GM23338 (cell line): ENCODE results near the gene ROBO1. TPM values are rescaled to one million over a fixed set of nuclear protein-coding genes. Genes with fewer than 3 reads are reported as not detected.

ENCODE experiments used
- ATAC-seq: fragments of 200-7000 bp; cut with Tn5 transposase; 3 replicates; pipeline ENCODE4 v1.9.1; 2020
- DNase-seq: peaks from one replicate; pipeline ENCODE4 v3.0.0-alpha.2; 2015; ENCODE audit warnings: low spot score
- H2AFZ ChIP-seq: fragments of 200-600 bp; sonication (generic); 2 replicates; pipeline ENCODE4 v1.8.0; 2016; ENCODE audit warnings: antibody characterized with exemption, mild to moderate bottlenecking, moderate library complexity
- H3F3A ChIP-seq: fragments of 200-600 bp; sonication (generic); replicated peaks from 2 replicates; pipeline ENCODE4 v1.8.0; 2017; ENCODE audit warnings: antibody characterized with exemption, mixed run types, low read depth
- H3K27ac ChIP-seq: fragments of 200-600 bp; sonication (generic); 2 replicates; pipeline ENCODE4 v1.6.1; 2016; ENCODE audit warnings: low read depth
- H3K27me3 ChIP-seq: fragments of 200-600 bp; sonication (generic); 2 replicates; pipeline ENCODE4 v1.8.0; 2016; ENCODE audit warnings: mild to moderate bottlenecking, mixed run types, moderate library complexity; ENCODE audit not compliant: insufficient read depth
- H3K36me3 ChIP-seq: fragments of 200-600 bp; sonication (generic); 2 replicates; pipeline ENCODE4 v1.8.0; 2016; ENCODE audit warnings: mild to moderate bottlenecking; ENCODE audit not compliant: insufficient read depth
- H3K4me1 ChIP-seq: fragments of 200-600 bp; sonication (generic); 2 replicates; pipeline ENCODE4 v1.8.0; 2016; ENCODE audit warnings: mild to moderate bottlenecking, moderate library complexity; ENCODE audit not compliant: insufficient read depth
- H3K4me2 ChIP-seq: fragments of 200-600 bp; sonication (generic); 2 replicates; pipeline ENCODE4 v1.7.1; 2017; ENCODE audit warnings: mixed run types
- H3K4me3 ChIP-seq: fragments of 200-600 bp; sonication (generic); 2 replicates; pipeline ENCODE4 v1.6.1; 2016; ENCODE audit warnings: mixed run types
- H3K79me2 ChIP-seq: fragments of 200-600 bp; sonication (generic); replicated peaks from 2 replicates; pipeline ENCODE4 v1.8.0; 2017; ENCODE audit warnings: mild to moderate bottlenecking; ENCODE audit not compliant: insufficient read depth
- H3K9me2 ChIP-seq: fragments of 200-600 bp; sonication (generic); 2 replicates; pipeline ENCODE4 v1.8.0; 2017; ENCODE audit not compliant: insufficient read depth
- H4K20me1 ChIP-seq: fragments of 200-600 bp; sonication (generic); replicated peaks from 2 replicates; pipeline ENCODE4 v1.8.0; 2017; ENCODE audit warnings: mild to moderate bottlenecking; ENCODE audit not compliant: insufficient read depth
- H3K27ac Mint-ChIP-seq: 2 replicates; pipeline ENCODE4 v1.8.0; 2020; ENCODE audit warnings: inconsistent platforms, mild to moderate bottlenecking, moderate library complexity, mixed read lengths
- H3K27me3 Mint-ChIP-seq: 3 replicates; pipeline ENCODE4 v1.8.0; 2022; ENCODE audit warnings: low read depth, mild to moderate bottlenecking, moderate library complexity, mixed read lengths, inconsistent platforms; ENCODE audit not compliant: insufficient read depth, poor library complexity
- H3K36me3 Mint-ChIP-seq: 3 replicates; pipeline ENCODE4 v1.8.0; 2021; ENCODE audit warnings: low read depth, mild to moderate bottlenecking, inconsistent platforms, moderate library complexity, mixed read lengths
- H3K4me1 Mint-ChIP-seq: 3 replicates; pipeline ENCODE4 v1.8.0; 2020; ENCODE audit warnings: mild to moderate bottlenecking, inconsistent platforms, mixed read lengths
- H3K4me3 Mint-ChIP-seq: 3 replicates; pipeline ENCODE4 v1.8.0; 2021; ENCODE audit warnings: moderate library complexity, mild to moderate bottlenecking, inconsistent platforms, mixed read lengths
- H3K9me3 Mint-ChIP-seq: 3 replicates; pipeline ENCODE4 v1.8.0; 2020; ENCODE audit warnings: moderate library complexity, mild to moderate bottlenecking, inconsistent platforms, mixed read lengths
- CREB1 ChIP-seq: fragments of 250-450 bp; sonication (Bioruptor Pico); IDR thresholded peaks from 2 replicates; pipeline ENCODE4 v1.5.0; 2020; ENCODE audit warnings: low read depth, mild to moderate bottlenecking, moderate library complexity
- CTCF ChIP-seq, 2 experiments: fragments of 200-600 bp in 1 of 2; sonication (generic) in 1 of 2; conservative IDR thresholded peaks; 2 replicates each; pipeline versions ENCODE4 v1.5.1 to v1.6.1; 2016 to 2017; ENCODE audit warnings: antibody characterized with exemption in 2 of 2, low read depth in 2 of 2, mild to moderate bottlenecking in 2 of 2, moderate library complexity in 1 of 2
- ETS1 ChIP-seq: IDR thresholded peaks from 2 replicates; pipeline ENCODE4 v1.6.1; 2016; ENCODE audit warnings: antibody characterized with exemption
- EZH2 ChIP-seq: fragments of 200-600 bp; sonication (generic); IDR thresholded peaks from one replicate; pipeline ENCODE4 v1.8.0; 2017; ENCODE audit warnings: antibody characterized with exemption, mild to moderate bottlenecking, low read depth; ENCODE audit not compliant: unreplicated experiment
- EZH2phosphoT487 ChIP-seq: fragments of 200-600 bp; sonication (generic); IDR thresholded peaks from one replicate; pipeline ENCODE4 v1.8.1; 2018; ENCODE audit warnings: antibody characterized with exemption; ENCODE audit not compliant: unreplicated experiment
- JUNB ChIP-seq: IDR thresholded peaks from one replicate; pipeline ENCODE4 v1.6.1; 2016; ENCODE audit warnings: antibody characterized with exemption; ENCODE audit not compliant: unreplicated experiment
- NANOG ChIP-seq: IDR thresholded peaks from 2 replicates; pipeline ENCODE4 v1.6.1; 2016; ENCODE audit warnings: antibody characterized with exemption, borderline replicate concordance
- POLR2AphosphoS5 ChIP-seq: IDR thresholded peaks from 2 replicates; pipeline ENCODE4 v1.6.1; 2016; ENCODE audit warnings: antibody characterized with exemption, low read depth
- STAT1 ChIP-seq: IDR thresholded peaks from one replicate; pipeline ENCODE4 v1.6.1; 2016; ENCODE audit warnings: antibody characterized with exemption; ENCODE audit not compliant: unreplicated experiment
- ZNF114 ChIP-seq: fragments of 250-450 bp; sonication (Bioruptor Pico); IDR thresholded peaks from 2 replicates; pipeline ENCODE4 v1.5.0; 2020; ENCODE audit warnings: mild to moderate bottlenecking, moderate library complexity
- ZNF331 ChIP-seq: fragments of 250-450 bp; sonication (Bioruptor Pico); IDR thresholded peaks from 2 replicates; pipeline ENCODE4 v1.5.0; 2020; ENCODE audit warnings: low read depth, mild to moderate bottlenecking, moderate library complexity
- ZNF462 ChIP-seq: fragments of 250-450 bp; sonication (Bioruptor Pico); IDR thresholded peaks from 2 replicates; pipeline ENCODE4 v1.5.0; 2020; ENCODE audit warnings: mild to moderate bottlenecking, moderate library complexity
- polyA plus RNA-seq: library from polyadenylated mRNA; unstranded; fragments of >200 nt; fragmentation: Nextera tagmentation; extraction: Ambion mirVana; gene quantifications from 2 replicates; pipeline ENCODE4 v1.2.1, GENCODE V29; 2016
- total RNA-seq: library from RNA; depleted of rRNA; stranded (reverse); fragments of >200 nt; shearing (Covaris generic); gene quantifications from 2 replicates; pipeline ENCODE4 v1.2.3, GENCODE V29; 2014
- TF ChIP-seq, protein P1 (sequence below): IDR thresholded peaks from one replicate; pipeline ENCODE4 v1.6.1; 2018; ENCODE audit warnings: antibody characterized with exemption; ENCODE audit not compliant: unreplicated experiment

The ROBO1 gene
- total and polyA plus RNA-seq, 2 experiments from 2014 or later: 19.2 to 78.3 TPM

DNA sequence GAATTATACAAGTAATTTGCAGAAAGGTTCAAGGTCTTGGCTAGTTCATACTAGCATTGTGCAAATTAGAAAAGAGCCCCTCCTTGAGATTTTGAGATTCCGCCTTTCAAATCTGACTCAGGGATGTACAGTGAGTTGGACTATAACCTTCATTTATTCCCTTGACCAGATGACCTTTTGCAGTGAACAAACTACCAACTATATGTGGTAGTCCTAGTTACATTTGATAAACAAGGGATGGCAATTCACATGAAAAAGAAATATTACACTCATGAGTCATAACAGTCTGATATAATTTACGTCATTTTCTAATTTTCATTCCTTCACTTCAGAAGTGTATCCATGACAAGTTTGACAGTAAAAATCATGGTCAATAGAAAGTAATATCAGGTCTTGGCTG lies 860.4 kb downstream of the ROBO1 start:
- H3K27ac ChIP-seq: no peak overlapping the region
- Mint-ChIP-seq H3K27ac (peak overlapping the region; percentile 13), H3K4me3 (no peak overlapping the region), H3K4me1 (peaks cover 9% of the 10 kb centered on the region; the same call in 2 of the 3 replicates), H3K36me3 (no peaks in the 10 kb centered on the region), H3K27me3 (peaks cover 3% of the 10 kb centered on the region), H3K9me3 (no peaks in the 10 kb centered on the region)
- peaks cover 5% of the 10 kb centered on the region; the same call in 1 of the 2 replicates for H4K20me1 ChIP-seq
- no peak overlapping the region for H3K4me2 ChIP-seq
- H3F3A ChIP-seq: no peaks in the 10 kb centered on the region
- H2AFZ ChIP-seq: no peak overlapping the region
- peaks cover 15% of the 10 kb centered on the region; the same call in 1 of the 2 replicates for H3K79me2 ChIP-seq
- H3K4me3 ChIP-seq: no peak overlapping the region
- TF ChIP-seq ETS1 (no peak), ZNF331 (no peak), NANOG (no peak), CREB1 (CRISPR knock-in tag) (no peak), JUNB (no peak), EZH2 (no peak), EZH2phosphoT487 (no peak), CTCF (conservative IDR thresholded peaks at IDR 0.05; ENCODE audit: low read depth in 2 of 2) (no peak), STAT1 (no peak), ZNF462 (no peak), POLR2AphosphoS5 (no peak), ZNF114 (CRISPR knock-in tag) (no peak)
- TF ChIP-seq, protein P1, sequence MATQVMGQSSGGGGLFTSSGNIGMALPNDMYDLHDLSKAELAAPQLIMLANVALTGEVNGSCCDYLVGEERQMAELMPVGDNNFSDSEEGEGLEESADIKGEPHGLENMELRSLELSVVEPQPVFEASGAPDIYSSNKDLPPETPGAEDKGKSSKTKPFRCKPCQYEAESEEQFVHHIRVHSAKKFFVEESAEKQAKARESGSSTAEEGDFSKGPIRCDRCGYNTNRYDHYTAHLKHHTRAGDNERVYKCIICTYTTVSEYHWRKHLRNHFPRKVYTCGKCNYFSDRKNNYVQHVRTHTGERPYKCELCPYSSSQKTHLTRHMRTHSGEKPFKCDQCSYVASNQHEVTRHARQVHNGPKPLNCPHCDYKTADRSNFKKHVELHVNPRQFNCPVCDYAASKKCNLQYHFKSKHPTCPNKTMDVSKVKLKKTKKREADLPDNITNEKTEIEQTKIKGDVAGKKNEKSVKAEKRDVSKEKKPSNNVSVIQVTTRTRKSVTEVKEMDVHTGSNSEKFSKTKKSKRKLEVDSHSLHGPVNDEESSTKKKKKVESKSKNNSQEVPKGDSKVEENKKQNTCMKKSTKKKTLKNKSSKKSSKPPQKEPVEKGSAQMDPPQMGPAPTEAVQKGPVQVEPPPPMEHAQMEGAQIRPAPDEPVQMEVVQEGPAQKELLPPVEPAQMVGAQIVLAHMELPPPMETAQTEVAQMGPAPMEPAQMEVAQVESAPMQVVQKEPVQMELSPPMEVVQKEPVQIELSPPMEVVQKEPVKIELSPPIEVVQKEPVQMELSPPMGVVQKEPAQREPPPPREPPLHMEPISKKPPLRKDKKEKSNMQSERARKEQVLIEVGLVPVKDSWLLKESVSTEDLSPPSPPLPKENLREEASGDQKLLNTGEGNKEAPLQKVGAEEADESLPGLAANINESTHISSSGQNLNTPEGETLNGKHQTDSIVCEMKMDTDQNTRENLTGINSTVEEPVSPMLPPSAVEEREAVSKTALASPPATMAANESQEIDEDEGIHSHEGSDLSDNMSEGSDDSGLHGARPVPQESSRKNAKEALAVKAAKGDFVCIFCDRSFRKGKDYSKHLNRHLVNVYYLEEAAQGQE: no peak
- DNase-seq (no peak), ATAC-seq (no peak)
- H3K36me3 ChIP-seq: no peaks in the 10 kb centered on the region
- H3K27me3 ChIP-seq: no peaks in the 10 kb centered on the region
- no peaks in the 10 kb centered on the region for H3K9me2 ChIP-seq
- no peaks in the 10 kb centered on the region for H3K4me1 ChIP-seq
